HG02678 (cell line): Measurements from ENCODE around the gene LBX2.

Experiments
- ATAC-seq: cut with Tn5 transposase; IDR thresholded peaks from one replicate; pipeline ENCODE4 v1.9.1; 2021; ENCODE audit warnings: mild to moderate bottlenecking, moderate library complexity; ENCODE audit not compliant: unreplicated experiment

The LBX2 gene

DNA sequence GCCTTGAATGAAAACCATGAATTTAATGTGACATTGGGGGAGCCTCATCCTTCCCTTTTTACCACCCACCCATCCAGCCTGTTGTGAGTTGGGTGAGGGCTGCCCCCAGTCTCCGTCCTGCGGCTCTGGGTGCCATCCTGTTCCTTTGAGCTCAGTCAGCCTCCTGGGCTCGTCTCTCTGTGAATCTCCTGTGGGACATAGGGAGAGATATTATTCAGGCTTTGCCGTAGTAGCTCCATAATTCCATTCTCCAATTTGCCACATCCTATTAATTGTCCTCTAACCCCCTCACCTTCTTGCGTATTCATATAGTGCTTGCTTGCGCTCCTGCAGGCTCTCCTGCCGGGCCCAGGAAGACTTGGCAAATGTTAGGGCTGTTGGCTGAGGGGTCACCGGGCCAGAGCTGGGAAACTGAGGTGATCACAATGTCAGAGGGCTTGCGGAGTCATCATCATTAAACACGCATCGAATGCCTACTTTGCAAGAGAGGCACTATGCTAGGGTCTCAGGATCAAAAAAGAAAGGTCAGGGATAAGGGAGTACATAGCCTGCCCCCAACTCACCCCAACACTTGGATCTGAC lies 27.3 kb upstream of the LBX2 start:
- ATAC-seq: no peak

DNA sequence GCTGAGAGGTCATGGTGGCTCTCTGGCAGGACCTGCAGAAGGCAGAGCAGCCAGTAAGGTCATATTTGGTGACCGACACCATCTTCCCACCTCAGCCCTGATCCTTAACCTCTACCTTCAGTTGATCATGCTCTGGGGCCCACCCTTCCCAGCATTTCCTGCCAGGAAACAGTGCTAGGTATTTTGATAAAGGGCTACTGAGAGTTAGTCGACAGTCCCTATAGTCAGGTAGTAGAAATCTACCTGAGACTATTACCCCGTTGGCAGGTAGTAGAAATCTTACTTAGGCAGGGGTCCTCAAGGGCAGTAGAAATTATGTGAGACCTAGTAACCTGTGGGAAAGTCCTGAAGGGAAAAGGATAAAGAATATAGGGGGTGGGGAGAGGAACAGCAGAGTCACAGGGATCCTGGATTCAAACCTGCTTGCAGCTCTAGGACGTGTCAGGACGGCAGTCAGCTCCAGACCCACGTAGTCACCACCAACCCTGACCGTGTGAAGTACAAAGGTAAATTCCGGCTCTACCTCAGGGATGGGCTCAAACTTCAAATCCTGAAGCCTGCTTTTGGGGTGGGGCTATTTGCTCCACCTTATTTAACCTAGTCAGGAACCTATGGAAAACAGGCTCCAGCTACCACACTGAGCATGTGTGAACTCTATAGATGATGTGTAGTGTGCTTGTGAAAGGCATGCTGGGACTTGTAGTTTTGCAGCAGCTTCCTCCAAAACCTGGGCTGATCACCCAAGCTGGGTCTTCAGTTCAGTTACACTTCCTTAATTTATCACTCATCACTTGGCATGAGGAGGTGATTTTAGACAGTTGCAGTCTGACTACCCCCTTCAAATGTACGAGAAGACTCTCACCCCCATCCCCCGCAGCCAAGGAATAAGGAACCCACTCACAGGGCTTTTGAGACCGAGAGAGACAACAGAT lies 26.6 kb upstream of the LBX2 start, which contains the start of gene DQX1:
TSS of gene DQX1 (minus strand) at position 515 of the 932 bp plus-strand sequence. CDS start at position 13, 502 bp downstream.
- no peak for ATAC-seq

GRCh38 chr2:74524955-74525716 lies 25.7 kb upstream of the LBX2 start:
- no peak for ATAC-seq

DNA sequence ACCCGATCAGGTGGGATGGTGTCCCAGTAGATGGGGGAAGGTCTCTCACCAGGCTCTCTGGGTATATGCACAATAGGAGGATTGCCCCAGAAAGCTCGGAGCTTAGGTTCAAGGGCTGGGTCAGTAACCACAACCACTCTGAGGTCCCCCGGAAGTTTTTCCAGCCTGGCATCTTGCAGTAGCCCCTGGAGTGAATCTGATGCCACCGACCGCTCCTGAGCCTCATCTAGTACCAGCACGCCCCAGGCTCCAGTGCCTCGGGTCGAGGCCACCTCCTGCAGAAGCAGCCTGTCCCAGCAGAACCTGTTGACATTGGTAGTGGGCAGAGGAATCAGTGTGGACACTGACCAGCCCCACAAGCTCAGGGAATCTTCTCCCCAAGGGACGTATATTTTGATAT lies 24.6 kb upstream of the LBX2 start:
- no peak for ATAC-seq

DNA sequence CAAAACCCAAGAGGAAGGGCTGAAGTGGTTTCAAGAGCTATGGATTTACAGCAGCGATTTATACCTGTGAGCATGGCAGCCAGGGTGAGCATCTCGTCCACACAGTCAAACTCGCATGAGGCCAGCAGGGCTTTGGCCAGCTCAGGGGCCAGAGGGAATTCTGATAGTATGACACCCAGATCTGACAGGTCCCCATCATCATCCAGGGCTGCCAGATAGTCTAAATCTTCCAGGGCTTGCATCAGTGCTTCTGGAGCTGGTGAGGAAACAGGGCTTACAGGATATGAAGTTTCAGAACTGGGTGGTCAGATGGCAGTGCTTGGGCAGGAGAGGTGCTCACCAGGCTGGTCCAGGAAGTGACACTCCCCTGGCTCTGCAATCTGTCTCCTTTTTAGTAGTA lies 23.1 kb upstream of the LBX2 start:
- ATAC-seq: no peak

- no peak for ATAC-seq
Measured at GRCh38 chr2:74516650-74517049, 17.2 kb upstream of the LBX2 start.

GRCh38 chr2:74515981-74516633 lies 16.7 kb upstream of the LBX2 start:
- ATAC-seq: peak; percentile 70

DNA sequence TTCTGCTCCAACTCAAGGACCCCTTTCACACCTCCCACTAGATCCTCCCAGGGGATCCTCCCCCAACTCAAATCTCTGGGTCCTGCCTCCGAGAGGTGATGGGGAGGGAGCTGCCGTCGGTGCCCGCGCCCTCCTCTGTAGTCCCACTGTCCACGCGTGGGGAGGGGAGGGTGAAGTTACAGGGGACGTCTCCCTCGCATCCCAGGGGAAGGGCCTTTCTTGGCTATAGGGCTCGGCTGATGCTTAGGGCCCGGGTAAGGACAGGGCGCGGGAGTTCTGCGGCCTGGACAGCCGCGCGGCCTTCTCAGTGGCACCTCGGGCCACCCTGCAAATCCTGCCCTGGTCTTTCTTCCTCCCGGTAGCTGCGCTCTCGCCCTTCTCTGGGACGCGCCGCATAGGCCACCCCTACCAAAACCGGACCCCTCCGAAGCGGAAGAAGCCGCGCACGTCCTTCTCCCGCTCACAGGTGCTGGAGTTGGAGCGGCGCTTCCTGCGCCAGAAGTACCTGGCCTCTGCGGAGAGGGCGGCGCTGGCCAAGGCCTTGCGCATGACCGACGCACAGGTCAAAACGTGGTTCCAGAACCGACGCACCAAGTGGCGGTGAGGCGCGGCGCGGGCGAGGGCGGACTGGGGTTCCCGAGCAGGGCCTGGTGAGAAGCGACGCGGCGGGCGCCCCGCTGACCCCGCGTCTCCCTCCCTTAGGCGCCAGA lies 16.0 kb upstream of the LBX2 start:
- no peak for ATAC-seq

- ATAC-seq: no peak
Measured at GRCh38 chr2:74514368-74515270, 15.2 kb upstream of the LBX2 start, which contains the start of gene TLX2. Gene TLX2 (plus strand): TSS chr2:74514450. CDS start chr2:74514807, 357 bp downstream.

DNA sequence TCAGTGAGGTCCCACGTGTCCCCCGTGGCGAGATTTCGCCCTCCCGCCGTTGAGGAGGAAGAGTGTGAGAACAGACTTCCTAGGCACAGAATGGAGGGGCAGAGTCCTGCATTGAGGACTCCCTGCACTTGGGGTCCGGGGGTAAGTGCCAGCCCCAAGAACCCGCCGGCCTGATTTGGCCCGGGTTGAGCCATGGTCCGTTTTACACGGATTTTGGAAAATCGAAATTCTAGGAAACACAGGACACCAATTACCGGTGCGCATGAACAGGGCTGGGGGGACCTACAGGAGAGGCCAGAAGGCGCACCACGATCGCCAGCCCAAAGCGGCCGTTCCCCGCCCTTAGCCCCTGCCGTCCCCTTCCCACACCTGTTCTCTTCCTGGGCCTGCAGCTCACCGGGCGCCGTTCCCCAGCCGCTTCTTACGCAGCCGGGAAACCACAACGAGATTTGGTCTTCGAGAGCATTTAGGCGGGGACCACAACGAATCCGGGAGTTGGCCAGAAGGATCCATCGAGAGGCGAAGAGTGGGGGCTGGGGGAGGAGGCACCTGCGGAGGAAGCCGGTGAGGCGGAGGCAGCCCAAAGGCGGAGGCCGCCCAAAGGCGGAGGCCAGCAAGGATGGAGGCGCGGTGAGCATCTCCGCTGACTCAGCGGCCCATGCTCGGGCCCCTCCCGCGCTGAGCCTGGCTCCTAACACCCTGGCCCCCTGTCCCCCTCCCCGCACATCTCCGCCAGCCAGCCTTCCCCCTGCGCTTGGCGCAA lies 14.4 kb upstream of the LBX2 start:
- no peak for ATAC-seq

DNA sequence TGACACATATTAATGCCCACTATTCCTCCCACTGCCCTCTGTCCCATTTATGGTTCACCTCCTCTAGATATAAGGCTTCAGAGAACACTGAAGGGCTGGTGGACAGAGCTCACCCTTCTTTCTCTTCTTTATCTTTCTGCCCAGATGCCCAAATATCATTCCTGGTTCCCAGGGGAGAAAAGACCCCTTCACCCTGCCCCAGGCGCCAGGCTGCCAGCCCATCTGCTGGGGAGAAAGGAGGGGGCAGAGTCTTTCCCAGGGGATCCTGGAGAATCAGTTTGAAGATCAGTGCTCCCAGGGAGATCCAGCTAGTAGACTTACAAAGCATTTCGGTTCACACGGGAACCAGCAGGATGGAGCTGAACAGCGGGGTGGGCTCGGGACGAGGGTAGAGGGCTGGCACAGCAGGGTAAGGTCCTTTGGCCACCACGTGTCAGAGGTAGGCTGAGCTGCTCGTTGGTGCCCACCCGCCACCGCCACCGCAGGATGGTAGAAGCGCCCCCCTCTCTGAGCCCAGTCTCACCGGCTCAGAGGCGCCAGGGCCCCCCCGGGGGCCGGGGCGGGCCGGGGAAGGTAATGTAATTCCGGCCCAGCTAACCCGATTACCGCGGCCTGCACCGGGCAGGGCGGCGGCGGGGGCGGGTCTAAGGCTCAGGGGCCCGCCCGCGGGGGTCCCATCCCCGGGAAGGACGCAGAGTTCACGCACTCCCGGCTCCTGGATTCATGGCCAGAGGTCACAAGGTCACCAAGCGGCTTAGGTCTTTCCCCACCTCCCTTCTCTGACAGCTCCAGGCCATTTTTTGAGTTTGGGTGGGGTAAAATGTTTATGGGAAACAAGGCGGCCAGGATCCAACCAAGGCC lies 13.6 kb upstream of the LBX2 start:
- no peak for ATAC-seq

DNA sequence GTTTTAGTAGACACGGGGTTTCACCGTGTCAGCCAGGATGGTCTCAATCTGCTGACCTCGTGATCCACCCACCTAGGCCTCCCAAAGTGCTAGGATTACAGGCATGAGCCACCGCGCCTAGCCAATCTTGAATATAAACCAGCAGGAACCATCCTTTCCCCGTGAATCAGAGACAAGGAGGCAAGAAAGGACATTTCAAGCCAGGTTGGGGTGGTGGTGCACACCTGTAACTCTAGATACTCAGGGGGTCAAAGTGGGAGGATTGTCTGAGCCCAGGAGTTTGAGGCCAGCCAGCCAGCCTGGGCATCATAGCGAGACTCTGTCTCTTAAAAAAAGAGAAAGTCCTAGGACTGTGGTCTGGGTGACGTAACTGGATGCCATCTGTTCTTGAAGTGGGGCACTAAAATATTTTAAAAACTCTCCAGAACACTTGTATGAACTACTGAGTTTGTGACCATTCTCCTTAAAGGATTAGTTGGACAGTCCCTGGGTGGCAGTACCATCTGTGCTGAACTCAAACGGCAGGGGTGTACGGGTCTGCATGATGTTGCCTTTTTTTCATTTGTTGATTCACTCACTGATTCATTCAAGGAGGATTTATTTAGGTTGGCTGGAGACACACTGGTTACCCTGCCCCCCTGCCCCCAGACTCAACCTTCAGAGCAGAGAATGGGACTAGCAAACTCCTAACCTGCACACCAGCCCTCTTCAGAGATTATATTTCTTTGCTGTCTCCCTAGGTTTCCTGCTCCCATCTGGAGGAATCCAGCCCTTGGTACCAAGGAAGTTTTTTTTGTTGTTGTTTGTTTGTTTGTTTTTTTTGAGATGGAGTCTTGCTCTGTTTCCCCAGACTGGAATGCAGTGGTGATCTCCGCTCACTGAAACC lies 11.9 kb upstream of the LBX2 start:
- no peak for ATAC-seq

- no peak for ATAC-seq
Measured at GRCh38 chr2:74510272-74510671, 10.9 kb upstream of the LBX2 start.

DNA sequence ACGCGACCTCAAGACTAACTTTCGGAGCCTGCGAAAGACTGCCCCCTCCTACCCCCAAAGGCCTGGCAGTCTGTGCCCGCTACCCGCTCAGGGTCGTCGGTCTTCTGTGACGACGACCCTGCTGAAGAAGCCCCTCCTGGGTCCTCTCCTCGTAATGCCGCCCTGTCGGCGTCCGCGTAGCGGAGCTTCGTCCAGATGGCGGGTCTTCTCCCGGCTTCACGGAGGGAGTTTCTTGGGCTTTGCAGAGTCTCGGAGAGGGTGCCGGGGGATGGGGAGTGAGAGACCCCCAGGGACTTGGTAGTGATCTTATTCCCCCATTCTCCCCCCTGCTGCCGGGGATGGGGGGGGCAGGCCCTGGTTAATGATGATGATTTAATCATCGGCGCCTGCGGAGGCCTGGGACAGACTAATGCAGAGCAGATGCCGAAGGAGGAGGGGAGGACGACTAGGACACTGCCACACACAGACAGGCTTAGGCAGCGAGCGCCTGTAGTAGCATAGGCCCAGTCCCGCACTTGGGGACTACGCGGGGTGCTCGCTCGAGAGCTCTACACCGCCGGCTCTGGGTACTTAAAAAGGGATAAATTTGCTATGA lies 8.6 kb upstream of the LBX2 start:
- no peak for ATAC-seq

- peak; percentile 89 for ATAC-seq
Measured at GRCh38 chr2:74507145-74507925, 7.9 kb upstream of the LBX2 start, which contains the start of gene PCGF1. Gene PCGF1 (minus strand): TSS chr2:74507695. CDS start chr2:74507668, 27 bp downstream.
